HepG2 (cell line): ENCODE data around the gene MCRIP2. TPM values are rescaled to one million over a fixed set of nuclear protein-coding genes. Genes with fewer than 3 reads are reported as not detected.

Source experiments
- ADNP ChIP-seq: sonication (generic); formaldehyde crosslinking; IDR thresholded peaks from 2 replicates; pipeline ENCODE4 v1.4.0; 2020; ENCODE audit warnings: missing genetic modification reagents
- CENPX ChIP-seq: sonication (generic); formaldehyde crosslinking; IDR thresholded peaks from 2 replicates; pipeline ENCODE4 v1.9.0; 2021; ENCODE audit warnings: mild to moderate bottlenecking, missing genetic modification reagents, moderate library complexity
- HNRNPL ChIP-seq: fragments of 200-400 bp; formaldehyde crosslinking; IDR thresholded peaks from 2 replicates; pipeline ENCODE4 v1.6.1; 2017; ENCODE audit warnings: mild to moderate bottlenecking, low read depth, low read length
- KDM5B ChIP-seq: sonication (generic); formaldehyde crosslinking; IDR thresholded peaks from 2 replicates; pipeline ENCODE4 v1.4.0; 2020; ENCODE audit warnings: missing genetic modification reagents, mild to moderate bottlenecking, borderline replicate concordance
- NFIB ChIP-seq: sonication (generic); formaldehyde crosslinking; IDR thresholded peaks from 2 replicates; pipeline ENCODE4 v1.9.0; 2021; ENCODE audit warnings: missing genetic modification reagents, mild to moderate bottlenecking, borderline replicate concordance
- PAF1 ChIP-seq: IDR thresholded peaks from 2 replicates; pipeline ENCODE4 v1.6.1; 2016; ENCODE audit warnings: missing genetic modification reagents, missing compliant biosample characterization
- POLR2G ChIP-seq: fragments of 200-400 bp; formaldehyde crosslinking; IDR thresholded peaks from 2 replicates; pipeline ENCODE4 v1.6.1; 2018; ENCODE audit warnings: mild to moderate bottlenecking, low read depth, low read length, moderate library complexity
- RORA ChIP-seq: sonication (generic); formaldehyde crosslinking; IDR thresholded peaks from 2 replicates; pipeline ENCODE4 v1.5.0; 2020; ENCODE audit warnings: mild to moderate bottlenecking, missing genetic modification reagents, moderate library complexity
- TCF12 ChIP-seq, 2 experiments: fragments of 450-650 bp in 1 of 2; sonication (generic) in 1 of 2; formaldehyde crosslinking in 1 of 2; IDR thresholded peaks; 2 replicates each; pipeline versions ENCODE4 v1.6.1 to v1.8.0; 2017 to 2022; ENCODE audit warnings: antibody characterized with exemption in 1 of 2, mild to moderate bottlenecking in 1 of 2, missing genetic modification reagents in 1 of 2, moderate library complexity in 1 of 2
- YEATS4 ChIP-seq: sonication (generic); formaldehyde crosslinking; IDR thresholded peaks from 2 replicates; pipeline ENCODE4 v1.4.0; 2020; ENCODE audit warnings: missing genetic modification reagents, borderline replicate concordance
- ZFX ChIP-seq: sonication (generic); formaldehyde crosslinking; IDR thresholded peaks from 2 replicates; pipeline ENCODE4 v1.4.0; 2020; ENCODE audit warnings: mild to moderate bottlenecking, low read depth, missing genetic modification reagents, moderate library complexity
- ZKSCAN8 ChIP-seq: IDR thresholded peaks from 2 replicates; pipeline ENCODE4 v1.6.1; 2016; ENCODE audit warnings: borderline replicate concordance, missing genetic modification reagents, missing compliant biosample characterization
- ZNF33B ChIP-seq: sonication (generic); formaldehyde crosslinking; IDR thresholded peaks from 2 replicates; pipeline ENCODE4 v1.5.1; 2020; ENCODE audit warnings: mild to moderate bottlenecking, missing genetic modification reagents
- ZNF543 ChIP-seq: sonication (generic); formaldehyde crosslinking; IDR thresholded peaks from 2 replicates; pipeline ENCODE4 v1.4.0; 2020; ENCODE audit warnings: mild to moderate bottlenecking, missing genetic modification reagents
- ZNF556 ChIP-seq: sonication (generic); formaldehyde crosslinking; IDR thresholded peaks from 2 replicates; pipeline ENCODE4 v1.4.0; 2020; ENCODE audit warnings: mild to moderate bottlenecking, missing genetic modification reagents, borderline replicate concordance
- ZNF598 ChIP-seq: sonication (generic); formaldehyde crosslinking; IDR thresholded peaks from 2 replicates; pipeline ENCODE4 v1.5.1; 2020; ENCODE audit warnings: mild to moderate bottlenecking, missing genetic modification reagents, borderline replicate concordance
- ZNF614 ChIP-seq: IDR thresholded peaks from 2 replicates; pipeline ENCODE4 v1.6.1; 2018; ENCODE audit warnings: missing biosample characterization, missing genetic modification reagents, inconsistent platforms, borderline replicate concordance
- ZNF672 ChIP-seq: sonication (generic); formaldehyde crosslinking; IDR thresholded peaks from 2 replicates; pipeline ENCODE4 v1.8.1; 2022; ENCODE audit warnings: missing genetic modification reagents
- ZNF747 ChIP-seq: sonication (generic); formaldehyde crosslinking; IDR thresholded peaks from 2 replicates; pipeline ENCODE4 v1.8.1; 2023; ENCODE audit warnings: missing genetic modification reagents, mild to moderate bottlenecking, borderline replicate concordance
- ZSCAN21 ChIP-seq: sonication (generic); formaldehyde crosslinking; IDR thresholded peaks from 2 replicates; pipeline ENCODE4 v1.8.0; 2022; ENCODE audit warnings: mild to moderate bottlenecking, missing genetic modification reagents, moderate library complexity, borderline replicate concordance
- polyA plus RNA-seq, 8 experiments: library from polyadenylated mRNA; depleted of rRNA in 3 of 8; stranded (reverse) in 7 of 8; unstranded in 1 of 8; fragments of >200 nt; fragmentation: Illumina TruSeq in 4 of 8; extraction: Trizol in 4 of 8; gene quantifications; 2 replicates each; pipeline versions ENCODE4 v1.2.1 to v1.2.3, GENCODE V29; 2011 to 2016; ENCODE audit warnings: low read depth in 4 of 8, missing spikeins in 1 of 8, mixed read lengths in 1 of 8; ENCODE audit not compliant: insufficient read depth in 1 of 8
- total RNA-seq, 5 experiments: library from RNA; depleted of rRNA; stranded (reverse); fragments of >200 nt; fragmentation: Illumina TruSeq; extraction: Trizol; gene quantifications; 2 replicates each; pipeline ENCODE4 v1.2.3, GENCODE V29; 2016; ENCODE audit warnings: low read depth in 1 of 5
- TF ChIP-seq, protein P1 (sequence below): sonication (generic); formaldehyde crosslinking; conservative IDR thresholded peaks from 2 replicates; pipeline ENCODE4 v1.8.0; 2022; ENCODE audit warnings: missing genetic modification reagents
- TF ChIP-seq, protein P2 (sequence below): sonication (generic); formaldehyde crosslinking; IDR thresholded peaks from 2 replicates; pipeline ENCODE4 v1.8.1; 2023; ENCODE audit warnings: missing genetic modification reagents, mild to moderate bottlenecking, borderline replicate concordance
- TF ChIP-seq, protein P3 (sequence below): sonication (generic); formaldehyde crosslinking; IDR thresholded peaks from 2 replicates; pipeline ENCODE4 v1.4.0; 2020; ENCODE audit warnings: missing genetic modification reagents, borderline replicate concordance
- TF ChIP-seq, protein P4 (sequence below): IDR thresholded peaks from 2 replicates; pipeline ENCODE4 v1.6.1; 2016; ENCODE audit warnings: missing compliant biosample characterization, missing genetic modification reagents, borderline replicate concordance

MCRIP2 gene
- total and polyA plus RNA-seq, 2 of the 13 experiments (the other 11 are each of a cell fraction or from before 2014, with no cell fraction given) = 39.6 to 76.7 TPM

DNA sequence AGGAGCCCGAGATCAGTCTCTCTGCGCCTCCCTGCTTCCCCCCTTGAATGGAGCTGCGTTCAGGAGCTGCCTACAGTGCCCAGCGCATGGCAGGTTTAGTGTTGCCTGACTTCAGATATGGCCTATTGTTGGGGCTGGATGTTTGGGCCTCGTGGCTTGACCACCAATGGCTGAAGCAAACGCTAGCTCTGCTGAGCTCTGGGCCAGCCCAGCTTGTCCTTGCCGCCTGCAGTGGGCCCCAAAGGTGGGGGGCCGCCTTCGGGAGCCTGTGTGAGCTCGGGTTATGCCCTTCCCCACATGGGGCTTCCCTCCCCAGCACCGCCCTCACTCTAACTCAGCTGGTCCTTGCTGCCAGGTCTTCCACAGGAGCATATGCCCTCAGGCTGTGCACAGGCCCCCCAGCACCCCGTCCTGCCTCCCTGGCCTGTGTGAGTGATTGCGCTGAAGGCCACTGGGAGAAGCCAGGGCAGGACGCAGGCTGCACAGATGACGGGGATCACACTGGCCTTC, 3.5 kb upstream of the MCRIP2 start (continued):
- TF ChIP-seq YEATS4 (CRISPR knock-in tag) = no peak
- TF ChIP-seq ZFX (CRISPR knock-in tag) = peak; percentile 17; the same call in 1 of the 2 replicates
- no peak for TF ChIP-seq PAF1 (CRISPR knock-in tag)
- no peak for TF ChIP-seq HNRNPL
- no peak for TF ChIP-seq ZKSCAN8
- TF ChIP-seq ZNF598 (CRISPR knock-in tag) = 0 out of 2 replicates have a peak, but pooled peaks have one; percentile 6
- TF ChIP-seq, protein P1, sequence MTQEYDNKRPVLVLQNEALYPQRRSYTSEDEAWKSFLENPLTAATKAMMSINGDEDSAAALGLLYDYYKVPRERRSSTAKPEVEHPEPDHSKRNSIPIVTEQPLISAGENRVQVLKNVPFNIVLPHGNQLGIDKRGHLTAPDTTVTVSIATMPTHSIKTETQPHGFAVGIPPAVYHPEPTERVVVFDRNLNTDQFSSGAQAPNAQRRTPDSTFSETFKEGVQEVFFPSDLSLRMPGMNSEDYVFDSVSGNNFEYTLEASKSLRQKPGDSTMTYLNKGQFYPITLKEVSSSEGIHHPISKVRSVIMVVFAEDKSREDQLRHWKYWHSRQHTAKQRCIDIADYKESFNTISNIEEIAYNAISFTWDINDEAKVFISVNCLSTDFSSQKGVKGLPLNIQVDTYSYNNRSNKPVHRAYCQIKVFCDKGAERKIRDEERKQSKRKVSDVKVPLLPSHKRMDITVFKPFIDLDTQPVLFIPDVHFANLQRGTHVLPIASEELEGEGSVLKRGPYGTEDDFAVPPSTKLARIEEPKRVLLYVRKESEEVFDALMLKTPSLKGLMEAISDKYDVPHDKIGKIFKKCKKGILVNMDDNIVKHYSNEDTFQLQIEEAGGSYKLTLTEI (CRISPR knock-in tag) = no peak
- peak; percentile 20; the same call in 1 of the 2 replicates for TF ChIP-seq POLR2G
- no peak for TF ChIP-seq TCF12 (IDR thresholded peaks at IDR 0.05)
- no peak for TF ChIP-seq TCF12 (CRISPR knock-in tag; IDR thresholded peaks at IDR 0.05)
- TF ChIP-seq NFIB = no peak
- no peak for TF ChIP-seq ZNF672
- no peak for TF ChIP-seq KDM5B (CRISPR knock-in tag)
- no peak for TF ChIP-seq ZNF543
- TF ChIP-seq RORA = no peak
- TF ChIP-seq ZNF556 = no peak
- TF ChIP-seq, protein P2, sequence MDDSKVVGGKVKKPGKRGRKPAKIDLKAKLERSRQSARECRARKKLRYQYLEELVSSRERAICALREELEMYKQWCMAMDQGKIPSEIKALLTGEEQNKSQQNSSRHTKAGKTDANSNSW (CRISPR knock-in tag) = no peak
- TF ChIP-seq ADNP (CRISPR knock-in tag) = no peak
- TF ChIP-seq ZNF747 (CRISPR knock-in tag) = no peak
- TF ChIP-seq, protein P3, sequence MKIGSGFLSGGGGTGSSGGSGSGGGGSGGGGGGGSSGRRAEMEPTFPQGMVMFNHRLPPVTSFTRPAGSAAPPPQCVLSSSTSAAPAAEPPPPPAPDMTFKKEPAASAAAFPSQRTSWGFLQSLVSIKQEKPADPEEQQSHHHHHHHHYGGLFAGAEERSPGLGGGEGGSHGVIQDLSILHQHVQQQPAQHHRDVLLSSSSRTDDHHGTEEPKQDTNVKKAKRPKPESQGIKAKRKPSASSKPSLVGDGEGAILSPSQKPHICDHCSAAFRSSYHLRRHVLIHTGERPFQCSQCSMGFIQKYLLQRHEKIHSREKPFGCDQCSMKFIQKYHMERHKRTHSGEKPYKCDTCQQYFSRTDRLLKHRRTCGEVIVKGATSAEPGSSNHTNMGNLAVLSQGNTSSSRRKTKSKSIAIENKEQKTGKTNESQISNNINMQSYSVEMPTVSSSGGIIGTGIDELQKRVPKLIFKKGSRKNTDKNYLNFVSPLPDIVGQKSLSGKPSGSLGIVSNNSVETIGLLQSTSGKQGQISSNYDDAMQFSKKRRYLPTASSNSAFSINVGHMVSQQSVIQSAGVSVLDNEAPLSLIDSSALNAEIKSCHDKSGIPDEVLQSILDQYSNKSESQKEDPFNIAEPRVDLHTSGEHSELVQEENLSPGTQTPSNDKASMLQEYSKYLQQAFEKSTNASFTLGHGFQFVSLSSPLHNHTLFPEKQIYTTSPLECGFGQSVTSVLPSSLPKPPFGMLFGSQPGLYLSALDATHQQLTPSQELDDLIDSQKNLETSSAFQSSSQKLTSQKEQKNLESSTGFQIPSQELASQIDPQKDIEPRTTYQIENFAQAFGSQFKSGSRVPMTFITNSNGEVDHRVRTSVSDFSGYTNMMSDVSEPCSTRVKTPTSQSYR (CRISPR knock-in tag) = no peak
- 0 out of 2 replicates have a peak, but pooled peaks have one; percentile 55 for TF ChIP-seq ZNF33B
- TF ChIP-seq CENPX (CRISPR knock-in tag) = no peak
- no peak for TF ChIP-seq ZNF614
- TF ChIP-seq ZSCAN21 = no peak
- TF ChIP-seq, protein P4, sequence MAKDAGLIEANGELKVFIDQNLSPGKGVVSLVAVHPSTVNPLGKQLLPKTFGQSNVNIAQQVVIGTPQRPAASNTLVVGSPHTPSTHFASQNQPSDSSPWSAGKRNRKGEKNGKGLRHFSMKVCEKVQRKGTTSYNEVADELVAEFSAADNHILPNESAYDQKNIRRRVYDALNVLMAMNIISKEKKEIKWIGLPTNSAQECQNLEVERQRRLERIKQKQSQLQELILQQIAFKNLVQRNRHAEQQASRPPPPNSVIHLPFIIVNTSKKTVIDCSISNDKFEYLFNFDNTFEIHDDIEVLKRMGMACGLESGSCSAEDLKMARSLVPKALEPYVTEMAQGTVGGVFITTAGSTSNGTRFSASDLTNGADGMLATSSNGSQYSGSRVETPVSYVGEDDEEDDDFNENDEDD (CRISPR knock-in tag) = no peak
